ENCODE results near the gene SPSB1. TPM values are rescaled to one million over a fixed set of nuclear protein-coding genes. Genes with fewer than 3 reads are reported as not detected.

Gene SPSB1
- total and polyA plus RNA-seq, 2 experiments from 2014 or later: 2.4 to 6.8 TPM

GRCh38 chr1:9376430-9376829 is 83.7 kb downstream of the SPSB1 start:
- H3F3A ChIP-seq (replicated peaks; ENCODE audit: low read depth): no peaks in the 10 kb centered on the region
- no peaks in the 10 kb centered on the region for H3K79me2 ChIP-seq (replicated peaks; ENCODE audit: insufficient read depth)
- H3K9me3 Mint-ChIP-seq: no peaks in the 10 kb centered on the region
- H3K4me2 ChIP-seq: no peak overlapping the region
- H4K20me1 ChIP-seq (replicated peaks; ENCODE audit: insufficient read depth): no peaks in the 10 kb centered on the region
- no peak overlapping the region for H2AFZ ChIP-seq
- no peaks in the 10 kb centered on the region for H3K4me1 ChIP-seq (ENCODE audit: insufficient read depth)
- no peaks in the 10 kb centered on the region for H3K36me3 Mint-ChIP-seq (ENCODE audit: low read depth)
- no peaks in the 10 kb centered on the region for H3K9me2 ChIP-seq (ENCODE audit: insufficient read depth)
- no peak overlapping the region for H3K27ac ChIP-seq (ENCODE audit: low read depth)
- no peaks in the 10 kb centered on the region for H3K27me3 ChIP-seq (ENCODE audit: insufficient read depth)
- TF ChIP-seq EZH2phosphoT487 (IDR thresholded peaks at IDR 0.05; ENCODE audit: unreplicated experiment) (no peak), STAT1 (IDR thresholded peaks at IDR 0.05; ENCODE audit: unreplicated experiment) (no peak), CTCF (conservative IDR thresholded peaks at IDR 0.05; ENCODE audit: low read depth in 2 of 2) (no peak), NANOG (IDR thresholded peaks at IDR 0.05; ENCODE audit: borderline replicate concordance) (no peak), ETS1 (IDR thresholded peaks at IDR 0.05) (no peak), ZNF114 (CRISPR knock-in tag; IDR thresholded peaks at IDR 0.05) (no peak), ZNF462 (CRISPR knock-in tag; IDR thresholded peaks at IDR 0.05) (no peak), EZH2 (IDR thresholded peaks at IDR 0.05; ENCODE audit: low read depth, unreplicated experiment) (no peak)
- no peak overlapping the region for H3K27ac Mint-ChIP-seq
- H3K4me1 Mint-ChIP-seq: peaks cover 9% of the 10 kb centered on the region
- H3K36me3 ChIP-seq (ENCODE audit: insufficient read depth): no peaks in the 10 kb centered on the region
- no peak overlapping the region for H3K4me3 Mint-ChIP-seq
- DNase-seq (ENCODE audit: low spot score) (no peak), ATAC-seq (no peak)
- no peak overlapping the region for H3K4me3 ChIP-seq
- peaks cover 1% of the 10 kb centered on the region for H3K27me3 Mint-ChIP-seq (ENCODE audit: insufficient read depth, low read depth, poor library complexity)

Measured in GM23338 (cell line).